NCI-H2227 treated with DMSO at 0.1 percent for 48 hours (cell line): Measurements from ENCODE around the gene ALLC.
"Not testable (repeated sequence)": the region's sequence is repeated elsewhere in the genome, so short reads cannot be mapped to it uniquely, and the experiment has no call there.

Source experiments
- DNase-seq: peaks from one replicate; lab custom pipeline; 2025; lab: John Stamatoyannopoulos, UW

The ALLC gene

DNA sequence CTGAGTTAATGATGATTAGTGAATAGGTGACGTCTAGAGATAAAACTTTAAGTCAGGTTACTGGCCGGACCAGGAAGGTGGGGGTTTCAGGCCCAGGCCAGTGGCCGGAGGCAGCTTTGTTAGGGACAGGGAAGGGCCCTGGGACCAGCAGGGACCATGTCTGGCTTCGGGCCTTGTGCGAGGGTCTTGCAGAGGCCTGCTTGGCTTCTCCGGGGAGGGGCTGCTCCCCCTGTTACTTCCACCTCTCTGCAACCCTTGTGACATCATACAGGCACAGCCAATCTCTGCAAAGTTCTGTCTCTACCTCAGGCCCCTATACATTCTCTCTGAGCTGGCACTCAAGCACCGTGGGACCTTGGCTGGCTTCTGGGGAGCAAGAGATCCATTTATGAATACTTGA lies at the start of gene ALLC:
ALLC (plus strand) TSS at position 320 of the 400 bp plus-strand sequence. CDS start 12,958 bp downstream, outside the sequence.
- DNase-seq, result no peak

GRCh38 chr2:3608373-3609278 lies 49.4 kb upstream of the ALLC start:
- DNase-seq, result no peak

- not testable (repeated sequence) for DNase-seq
These were observed 48.7 kb upstream of the ALLC start for GRCh38 chr2:3609279-3609673.

- no peak for DNase-seq
These were observed 47.6 kb upstream of the ALLC start for GRCh38 chr2:3610415-3610814.

DNA sequence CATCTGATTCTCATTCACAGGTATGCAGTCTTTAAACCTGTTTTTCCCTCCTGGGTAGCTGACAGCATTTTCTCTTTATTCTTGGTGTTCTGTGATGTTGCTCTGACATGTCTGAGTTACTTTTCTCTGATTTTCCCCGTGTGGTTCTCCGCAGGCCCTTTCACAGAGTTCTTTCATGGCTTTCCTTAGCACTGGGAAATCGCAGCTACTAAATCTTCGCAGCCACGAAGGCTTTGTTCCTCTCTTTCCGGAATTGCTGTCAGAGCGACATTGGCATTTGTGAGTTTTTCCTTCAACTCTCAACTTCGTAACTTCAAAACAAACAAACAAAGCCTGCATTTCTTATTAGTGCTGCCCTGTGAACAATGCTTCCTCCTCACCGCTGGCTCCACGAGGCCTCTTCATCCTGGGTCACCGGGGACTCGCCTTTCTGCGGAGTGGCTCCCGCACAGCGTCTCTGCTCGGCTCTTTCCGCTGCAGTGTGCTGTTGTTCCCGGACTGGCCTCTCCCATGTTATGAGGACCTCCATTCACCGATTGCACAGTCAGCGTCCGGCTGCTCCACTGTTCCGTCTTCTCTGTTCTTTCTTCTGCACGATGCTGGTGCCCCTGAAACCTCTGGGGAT lies 47.0 kb upstream of the ALLC start:
- no peak for DNase-seq

- DNase-seq, result no peak
These were observed 46.4 kb upstream of the ALLC start for GRCh38 chr2:3611589-3611988.

DNA sequence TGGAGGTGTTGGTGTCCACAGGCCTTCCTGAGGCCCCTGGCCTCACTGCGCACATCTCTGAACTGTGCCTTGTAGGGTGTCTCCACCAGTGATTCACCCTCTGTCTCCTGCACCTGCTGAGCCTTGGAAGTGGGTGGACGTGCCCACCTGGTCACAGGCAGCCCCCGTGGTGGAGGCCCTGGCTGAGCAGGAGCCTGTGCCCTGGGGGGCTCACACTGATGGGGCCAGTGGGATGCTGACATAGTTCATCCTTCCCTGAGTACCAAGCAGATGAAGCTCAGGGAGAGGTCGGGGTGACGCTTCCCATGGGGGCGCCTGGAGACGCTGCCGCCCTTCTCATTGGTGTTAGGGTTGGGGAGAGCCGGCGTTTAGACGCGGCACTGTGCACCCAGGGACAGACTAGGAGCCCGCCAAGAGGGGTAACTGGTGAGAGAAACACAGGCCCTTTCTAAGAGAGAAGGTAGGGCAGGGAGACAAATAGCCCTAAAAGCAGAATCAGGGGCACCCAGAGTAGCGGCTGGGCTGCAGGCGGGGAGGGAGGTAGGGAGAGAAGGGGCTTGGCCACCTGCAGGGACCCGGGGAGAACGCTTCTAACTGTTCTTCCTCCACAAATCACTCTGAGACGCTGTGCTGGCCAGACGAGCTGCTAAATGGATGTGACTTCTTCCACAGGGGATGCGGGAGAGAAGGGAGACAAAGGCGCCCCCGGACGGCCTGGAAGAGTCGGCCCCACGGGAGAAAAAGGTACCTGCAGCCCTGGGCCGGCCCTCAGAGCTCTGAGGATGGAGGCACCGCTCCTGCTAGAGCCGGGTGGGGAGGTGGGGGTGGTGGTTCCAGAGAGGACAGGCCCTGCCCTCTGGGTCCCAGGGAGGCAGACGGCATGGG lies 45.1 kb upstream of the ALLC start:
- DNase-seq, result no peak

- no peak for DNase-seq
These were observed 44.5 kb upstream of the ALLC start for GRCh38 chr2:3613524-3613905.

DNA sequence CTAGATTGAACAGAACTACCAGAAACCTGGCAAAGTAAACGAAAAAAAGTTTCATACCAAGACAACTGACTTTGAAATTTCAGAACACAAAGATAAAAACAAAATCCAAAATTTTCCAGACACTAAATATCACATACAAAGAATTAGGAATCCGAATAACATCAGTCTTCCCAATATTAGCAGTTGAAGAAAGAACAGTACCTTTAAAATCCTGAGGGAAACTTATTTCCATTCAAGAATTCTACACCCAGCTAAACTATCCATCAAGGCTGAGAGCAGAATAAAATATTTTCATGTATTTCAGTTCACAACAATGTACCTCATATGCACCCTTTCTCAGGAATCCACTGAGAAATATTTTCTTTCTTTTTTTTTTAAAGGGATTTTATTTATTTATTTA lies 43.3 kb upstream of the ALLC start:
- not testable (repeated sequence) for DNase-seq

DNA sequence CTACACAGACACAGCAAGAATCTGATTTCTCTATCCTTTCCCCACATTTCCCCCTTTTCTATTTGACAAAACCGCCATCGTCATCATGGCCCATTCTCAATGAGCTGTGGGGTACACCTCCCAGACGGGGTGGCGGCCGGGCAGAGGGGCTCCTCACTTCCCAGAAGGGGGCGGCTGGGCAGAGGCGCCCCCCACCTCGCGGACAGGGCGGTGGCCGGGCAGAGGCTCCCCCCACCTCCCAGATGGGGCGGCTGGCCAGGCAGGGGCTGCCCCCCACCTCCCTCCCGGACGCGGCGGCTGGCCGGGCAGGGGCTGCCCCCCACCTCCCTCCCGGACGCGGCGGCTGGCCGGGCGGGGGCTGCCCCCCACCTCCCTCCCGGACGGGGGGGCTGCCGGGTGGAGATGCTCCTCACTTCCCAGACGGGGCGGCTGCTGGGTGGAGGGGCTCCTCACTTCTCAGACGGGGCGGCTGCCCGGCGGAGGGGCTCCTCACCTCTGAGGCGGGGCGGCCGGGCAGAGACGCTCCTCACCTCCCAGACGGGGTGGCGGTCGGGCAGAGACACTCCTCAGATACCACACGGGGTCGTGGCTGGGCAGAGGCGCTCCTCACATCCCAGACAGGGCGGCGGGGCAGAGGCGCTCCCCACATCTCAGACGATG lies 42.3 kb upstream of the ALLC start:
- DNase-seq, result not testable (repeated sequence)

DNA sequence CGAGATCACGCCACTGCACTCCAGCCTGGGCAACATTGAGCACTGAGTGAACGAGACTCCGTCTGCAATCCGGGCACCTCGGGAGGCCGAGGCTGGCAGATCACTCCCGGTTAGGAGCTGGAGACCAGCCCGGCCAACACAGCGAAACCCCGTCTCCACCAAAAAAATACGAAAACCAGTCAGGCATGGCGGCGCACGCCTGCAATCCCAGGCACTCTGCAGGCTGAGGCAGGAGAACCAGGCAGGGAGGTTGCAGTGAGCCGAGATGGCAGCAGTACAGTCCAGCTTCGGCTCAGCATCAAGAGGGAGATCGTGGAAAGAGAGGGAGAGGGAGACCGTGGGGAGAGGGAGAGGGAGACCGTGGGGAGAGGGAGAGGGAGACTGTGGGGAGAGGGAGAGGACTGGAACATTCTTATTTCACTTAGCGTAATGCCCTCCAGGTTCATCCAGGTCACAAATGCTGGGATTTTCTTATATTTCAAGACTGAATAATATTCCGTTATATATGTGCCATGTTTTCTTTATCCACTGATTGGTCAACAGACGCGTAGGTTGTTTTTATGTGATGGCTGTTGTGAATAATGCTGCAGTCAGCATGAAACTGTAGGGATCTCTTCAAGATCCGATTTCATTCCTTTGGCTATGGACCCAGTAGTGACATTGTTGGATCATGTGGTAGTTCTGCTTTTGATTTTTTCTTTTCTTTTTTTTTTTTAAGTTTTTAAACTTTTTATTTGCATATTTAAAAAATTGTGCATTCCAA lies 41.4 kb upstream of the ALLC start:
- not testable (repeated sequence) for DNase-seq

DNA sequence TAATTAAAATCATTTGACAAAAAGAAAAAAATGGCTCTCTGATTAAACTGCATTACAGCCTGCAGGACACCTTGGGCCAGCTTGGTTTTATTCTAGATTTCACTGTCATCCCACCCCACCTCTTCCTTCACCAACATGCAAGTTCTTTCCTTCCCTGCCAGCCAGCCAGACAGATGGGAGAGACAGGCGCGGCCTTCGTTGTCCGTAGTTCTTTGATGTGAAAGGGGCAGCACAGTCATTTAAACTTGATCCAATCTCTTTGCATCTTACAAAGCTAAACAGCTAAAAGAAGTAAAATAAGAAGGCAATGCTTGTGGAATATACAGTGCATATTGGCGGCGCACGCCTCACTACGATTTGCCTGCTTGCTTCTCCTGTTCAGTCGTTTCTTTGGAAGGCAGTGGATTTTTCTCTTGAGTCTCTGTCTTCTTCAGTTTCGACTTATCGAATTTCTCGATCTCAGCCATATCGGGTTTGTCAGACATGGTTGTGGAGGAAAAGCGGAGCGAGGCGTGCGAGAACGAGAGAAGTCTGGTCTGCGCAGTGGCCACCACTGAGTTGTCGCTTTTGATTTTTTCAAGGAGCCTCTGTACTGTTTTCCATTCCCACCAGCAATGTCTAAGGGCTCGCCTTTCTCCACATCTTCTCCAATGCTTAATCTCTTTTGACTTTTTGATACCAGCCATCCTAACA lies 40.7 kb upstream of the ALLC start:
- DNase-seq, result no peak

DNA sequence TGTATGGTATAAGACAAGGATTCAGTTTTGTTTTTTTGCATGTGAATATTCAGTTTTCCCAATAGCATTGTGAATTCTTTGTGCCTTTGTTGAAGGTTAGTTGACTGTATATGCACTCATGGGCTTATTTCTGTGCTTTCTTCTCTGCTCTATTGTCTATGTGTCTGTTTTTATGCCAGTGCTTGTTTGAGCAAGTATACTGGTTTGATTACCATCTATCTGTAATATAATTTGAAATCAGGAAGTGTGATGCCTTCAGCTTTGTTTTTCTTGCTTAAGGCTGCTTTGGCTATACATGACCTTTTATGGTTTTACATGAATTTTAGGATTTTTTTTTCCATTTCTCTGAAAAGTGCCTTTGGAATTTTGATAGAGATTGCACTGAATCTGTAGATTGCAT lies 39.6 kb upstream of the ALLC start:
- DNase-seq, result no peak

DNA sequence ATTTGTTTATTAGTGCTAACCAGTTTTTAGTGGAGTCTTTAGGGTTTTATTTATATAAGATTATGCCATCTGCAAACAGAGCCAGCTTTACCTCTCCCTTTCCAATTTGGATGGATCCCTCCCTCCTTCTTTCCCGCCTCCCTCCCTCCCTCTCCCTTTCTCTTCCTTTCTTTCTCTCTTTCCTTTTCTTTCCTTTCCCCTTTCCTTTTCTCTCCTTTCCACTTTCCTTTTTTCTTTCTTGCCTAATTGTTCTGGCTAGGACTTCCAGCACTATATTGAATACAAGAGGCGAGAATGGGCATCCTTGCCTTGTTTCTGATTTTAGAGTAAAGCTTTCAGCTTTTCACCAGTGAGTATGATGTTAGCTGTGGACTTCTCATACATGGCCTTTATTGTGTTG lies 39.0 kb upstream of the ALLC start:
- no peak for DNase-seq

DNA sequence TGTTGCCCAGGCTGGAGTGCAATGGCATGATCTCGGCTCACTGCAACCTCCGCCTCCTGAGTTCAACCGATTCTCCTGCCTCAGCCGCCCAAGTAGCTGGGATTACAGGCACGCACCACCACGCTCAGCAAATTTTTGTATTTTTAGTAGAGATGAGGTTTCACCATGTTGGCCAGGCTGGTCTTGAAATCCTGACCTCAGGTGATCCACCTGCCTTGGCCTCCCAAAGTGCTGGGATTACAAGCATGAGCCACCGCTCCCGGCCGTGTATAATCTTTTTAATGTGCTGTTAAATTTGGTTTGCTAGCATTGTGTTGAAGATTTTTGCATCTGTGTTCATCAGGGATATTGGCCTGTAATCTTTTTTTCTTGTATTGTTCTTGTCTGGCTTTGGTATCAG lies 38.3 kb upstream of the ALLC start:
- not testable (repeated sequence) for DNase-seq

GRCh38 chr2:3620834-3621233 lies 37.2 kb upstream of the ALLC start:
- no peak for DNase-seq

DNA sequence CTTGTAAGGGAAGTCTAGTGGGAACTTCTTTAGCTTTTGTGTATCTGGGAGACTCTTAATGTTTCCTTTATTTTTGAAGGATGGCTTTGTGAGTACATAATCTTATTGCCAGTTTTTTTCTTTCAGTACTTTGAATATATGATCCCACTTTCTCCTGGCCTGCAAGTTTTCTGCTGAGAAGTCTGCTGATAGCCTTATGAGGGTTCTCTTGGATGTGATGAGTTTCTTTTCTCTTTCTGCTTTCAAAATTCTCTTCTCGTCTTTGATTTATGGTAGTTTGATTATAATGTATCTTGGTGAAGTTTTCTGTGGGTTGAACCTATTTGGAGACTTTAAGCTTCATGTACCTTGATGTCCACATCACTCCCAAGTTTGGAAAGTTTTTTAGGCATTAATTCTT lies 35.0 kb upstream of the ALLC start:
- no peak for DNase-seq

DNA sequence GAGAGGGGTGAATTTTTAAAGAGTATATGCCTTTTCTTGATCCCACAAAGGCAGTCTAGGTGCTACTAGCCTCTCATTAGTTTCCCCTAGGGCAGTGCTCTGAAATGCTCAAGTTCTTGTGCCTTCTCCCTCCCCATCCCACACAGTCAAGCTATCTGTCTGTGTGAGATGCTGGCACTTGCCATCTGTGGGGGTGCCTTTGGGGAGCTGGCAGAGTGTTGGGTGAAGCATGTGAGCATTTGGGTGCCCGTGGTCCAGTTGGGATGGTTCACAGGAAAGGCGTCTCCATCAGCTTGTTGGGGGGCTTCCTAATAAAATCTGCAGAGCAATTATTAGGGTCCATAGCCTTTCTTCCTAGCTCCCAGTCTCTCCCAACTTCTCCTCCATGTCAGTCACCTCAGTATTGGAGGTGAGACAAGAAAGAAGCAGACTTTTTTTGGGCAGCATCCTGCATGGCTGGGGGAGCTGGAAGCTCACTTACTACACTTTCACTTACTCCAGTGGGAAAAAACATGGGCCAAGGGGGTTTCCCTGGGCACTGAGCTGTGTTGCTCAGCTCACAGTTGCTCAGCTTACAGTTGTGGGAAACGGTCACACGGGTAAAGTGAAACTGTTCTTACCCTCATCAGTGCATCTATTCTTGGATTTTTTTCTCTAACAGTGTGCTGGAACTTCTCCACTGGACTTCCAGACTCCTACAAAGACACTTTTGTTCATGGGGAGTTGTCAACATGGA lies 33.8 kb upstream of the ALLC start:
- no peak for DNase-seq

DNA sequence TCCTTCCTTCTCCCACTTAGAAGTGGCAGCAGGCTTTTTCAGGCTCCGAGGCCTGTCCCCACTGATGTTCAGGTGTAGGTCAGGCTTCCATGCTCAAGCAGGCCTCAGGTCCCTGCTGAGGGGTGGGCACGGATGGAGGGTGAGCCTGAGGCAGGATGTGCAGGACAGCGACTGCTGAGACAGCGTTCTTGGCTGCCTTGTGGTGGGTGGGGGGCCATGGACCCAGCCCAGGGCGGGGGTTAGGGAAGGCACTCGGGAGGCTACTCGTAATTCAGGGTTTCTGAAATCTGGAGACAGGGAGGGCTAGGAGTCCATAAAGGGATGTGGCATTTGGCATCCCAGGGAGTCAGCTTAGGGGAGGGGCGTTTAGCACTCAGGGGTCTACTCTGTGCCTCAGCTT lies 32.8 kb upstream of the ALLC start:
- no peak for DNase-seq
